ENCODE results near the gene ACAA1. TPM values are rescaled to one million over a fixed set of nuclear protein-coding genes. Genes with fewer than 3 reads are reported as not detected.

The ACAA1 gene
- total and polyA plus RNA-seq, 9 donors = 27.1 to 50.4 (median 42.7) TPM

DNA sequence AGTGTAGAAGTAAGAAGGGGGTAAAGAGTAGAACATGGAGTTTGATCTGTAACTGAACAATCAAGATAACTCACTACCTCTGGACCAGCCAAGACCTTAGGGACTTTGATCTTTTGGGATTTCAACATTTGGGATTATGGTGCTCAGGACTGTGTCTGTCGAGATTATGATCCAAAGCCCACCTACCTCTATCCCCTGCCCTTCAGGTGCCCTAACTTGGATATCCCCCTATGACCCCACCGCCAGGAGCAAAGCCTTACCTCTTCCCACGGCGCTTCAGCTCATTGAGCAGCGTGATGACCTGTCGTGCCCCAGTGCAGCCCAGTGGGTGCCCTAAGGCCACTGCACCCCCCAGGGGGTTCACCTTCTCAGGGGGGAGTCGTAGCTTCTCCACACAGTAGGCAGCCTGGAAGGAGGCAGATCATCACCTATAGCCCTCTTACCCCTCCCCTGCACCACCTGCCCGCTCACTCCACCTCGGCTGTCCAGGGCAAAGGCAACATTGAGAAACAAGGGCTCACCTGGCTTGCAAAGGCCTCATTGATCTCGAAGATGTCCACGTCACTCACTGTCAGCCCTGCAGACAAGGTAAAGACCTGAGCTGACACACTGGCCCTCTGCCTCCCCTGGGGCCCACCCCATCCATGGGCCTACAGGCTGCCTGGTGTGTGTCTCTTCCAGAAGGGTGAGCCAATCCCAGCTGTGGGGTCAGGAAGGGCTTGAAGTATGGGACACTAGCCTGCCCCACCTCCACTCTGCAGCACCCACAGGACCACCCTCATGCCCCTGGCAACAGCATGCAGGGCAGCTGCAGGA lies 11.4 kb downstream of the ACAA1 start:
- intact Hi-C loops (cut with DNase I) = no loop called here
- 92 to 94% (median 92%) methylated on average over 11 of the region's 11 CpGs for WGBS, 3 donors
- DNase-seq = peak in 1 of 5 donors; percentile 6
- H3K4me3 ChIP-seq = no peak overlapping the region
- no peaks in the 10 kb centered on the region for H3K4me1 ChIP-seq (ENCODE audit: insufficient read depth)
- no peak overlapping the region for H3K27ac ChIP-seq
- H3K36me3 ChIP-seq = no peaks in the 10 kb centered on the region
- no peaks in the 10 kb centered on the region for H3K27me3 ChIP-seq
- TF ChIP-seq POLR2A (IDR thresholded peaks at IDR 0.05) (no peak), EP300 (IDR thresholded peaks at IDR 0.05) (no peak)
- TF ChIP-seq, protein P1, sequence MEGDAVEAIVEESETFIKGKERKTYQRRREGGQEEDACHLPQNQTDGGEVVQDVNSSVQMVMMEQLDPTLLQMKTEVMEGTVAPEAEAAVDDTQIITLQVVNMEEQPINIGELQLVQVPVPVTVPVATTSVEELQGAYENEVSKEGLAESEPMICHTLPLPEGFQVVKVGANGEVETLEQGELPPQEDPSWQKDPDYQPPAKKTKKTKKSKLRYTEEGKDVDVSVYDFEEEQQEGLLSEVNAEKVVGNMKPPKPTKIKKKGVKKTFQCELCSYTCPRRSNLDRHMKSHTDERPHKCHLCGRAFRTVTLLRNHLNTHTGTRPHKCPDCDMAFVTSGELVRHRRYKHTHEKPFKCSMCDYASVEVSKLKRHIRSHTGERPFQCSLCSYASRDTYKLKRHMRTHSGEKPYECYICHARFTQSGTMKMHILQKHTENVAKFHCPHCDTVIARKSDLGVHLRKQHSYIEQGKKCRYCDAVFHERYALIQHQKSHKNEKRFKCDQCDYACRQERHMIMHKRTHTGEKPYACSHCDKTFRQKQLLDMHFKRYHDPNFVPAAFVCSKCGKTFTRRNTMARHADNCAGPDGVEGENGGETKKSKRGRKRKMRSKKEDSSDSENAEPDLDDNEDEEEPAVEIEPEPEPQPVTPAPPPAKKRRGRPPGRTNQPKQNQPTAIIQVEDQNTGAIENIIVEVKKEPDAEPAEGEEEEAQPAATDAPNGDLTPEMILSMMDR (IDR thresholded peaks at IDR 0.05) = no peak
- H3K9me3 ChIP-seq = no peaks in the 10 kb centered on the region

DNA sequence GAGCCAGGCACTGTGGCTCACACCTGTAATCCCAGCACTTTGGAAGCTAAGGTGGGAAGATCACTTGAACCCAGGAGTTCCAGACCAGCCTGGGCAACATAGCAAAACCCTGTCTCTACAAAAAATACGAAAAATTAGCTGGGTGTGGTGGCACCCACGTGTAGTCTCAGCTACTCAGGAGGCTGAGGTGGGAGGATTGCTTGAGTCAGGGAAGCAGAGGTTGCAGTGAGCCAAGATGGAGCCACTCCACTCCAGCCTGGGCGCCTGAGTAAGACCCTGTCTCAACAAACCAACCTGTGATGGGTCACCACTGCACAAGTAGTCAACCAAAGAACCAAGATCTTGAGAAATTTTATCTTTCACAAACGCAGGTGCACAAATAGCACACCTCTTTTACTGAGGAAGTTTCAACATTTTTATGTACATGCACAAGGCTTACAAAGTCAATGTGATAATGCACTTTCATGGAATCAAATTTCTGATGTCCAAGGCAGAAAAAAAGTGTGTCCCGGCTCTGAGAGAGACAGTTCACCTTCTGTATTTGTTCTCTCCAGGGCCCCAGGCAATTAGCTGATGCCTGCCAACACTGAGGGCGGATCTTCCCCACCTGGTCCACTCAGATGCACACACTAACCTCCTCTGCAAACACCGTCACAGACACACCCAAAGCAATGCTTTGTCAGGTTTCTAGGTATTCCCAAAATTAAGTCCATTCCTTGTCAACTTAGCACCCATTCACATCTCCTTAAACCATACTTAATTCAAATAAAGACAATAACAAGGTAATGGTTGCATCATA lies 12.4 kb downstream of the ACAA1 start:
- H3K4me3 ChIP-seq = no peak overlapping the region
- intact Hi-C loops (cut with DNase I) = no loop called here
- no peaks in the 10 kb centered on the region for H3K9me3 ChIP-seq
- TF ChIP-seq, protein P1 (IDR thresholded peaks at IDR 0.05) = no peak
- TF ChIP-seq POLR2A (IDR thresholded peaks at IDR 0.05) = no peak
- TF ChIP-seq EP300 (IDR thresholded peaks at IDR 0.05) = no peak
- no peaks in the 10 kb centered on the region for H3K4me1 ChIP-seq (ENCODE audit: insufficient read depth)
- H3K27me3 ChIP-seq = no peaks in the 10 kb centered on the region
- 75 to 85% (median 76%) methylated on average over 7 of the region's 7 CpGs for WGBS, 3 donors
- no peak overlapping the region for H3K27ac ChIP-seq
- no peaks in the 10 kb centered on the region for H3K36me3 ChIP-seq
- DNase-seq = no peak

DNA sequence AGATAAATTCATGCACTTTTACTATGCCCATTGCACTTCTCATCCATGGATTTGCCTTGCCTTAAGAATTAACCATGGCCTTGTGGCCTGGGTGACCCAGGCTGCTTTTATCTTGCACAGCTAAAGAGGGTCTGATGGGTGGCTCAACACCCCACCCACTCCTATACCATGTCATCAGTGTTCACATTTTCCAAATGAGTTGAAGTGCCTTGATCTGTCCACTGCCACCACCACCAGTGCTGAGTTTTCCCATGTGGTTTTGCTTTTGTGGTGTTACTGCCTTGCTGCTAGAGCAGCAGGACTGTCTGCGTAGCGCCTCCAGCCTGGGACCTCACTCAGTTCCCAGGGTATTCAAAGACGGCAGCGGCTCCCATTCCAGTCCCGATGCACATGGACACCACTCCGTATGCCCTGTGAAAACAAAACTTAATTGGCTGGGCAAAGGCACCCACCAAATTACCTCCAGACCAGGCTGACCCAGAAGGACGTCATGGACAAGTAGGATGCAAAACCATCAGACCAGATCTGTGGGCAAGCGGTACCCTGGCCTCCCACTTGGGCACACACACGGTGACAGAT lies 14.1 kb downstream of the ACAA1 start:
- H3K27ac ChIP-seq = no peak overlapping the region
- peak in 1 of 5 donors; percentile 3 for DNase-seq
- H3K27me3 ChIP-seq = no peaks in the 10 kb centered on the region
- H3K4me1 ChIP-seq (ENCODE audit: insufficient read depth) = no peaks in the 10 kb centered on the region
- no peak overlapping the region for H3K4me3 ChIP-seq
- intact Hi-C loops (cut with DNase I) = no loop called here
- TF ChIP-seq POLR2A (IDR thresholded peaks at IDR 0.05) (no peak), EP300 (IDR thresholded peaks at IDR 0.05) (no peak)
- TF ChIP-seq, protein P1 (IDR thresholded peaks at IDR 0.05) = no peak
- 85 to 90% (median 85%) methylated on average over 9 of the region's 9 CpGs for WGBS, 3 donors
- H3K36me3 ChIP-seq = no peaks in the 10 kb centered on the region
- no peaks in the 10 kb centered on the region for H3K9me3 ChIP-seq

DNA sequence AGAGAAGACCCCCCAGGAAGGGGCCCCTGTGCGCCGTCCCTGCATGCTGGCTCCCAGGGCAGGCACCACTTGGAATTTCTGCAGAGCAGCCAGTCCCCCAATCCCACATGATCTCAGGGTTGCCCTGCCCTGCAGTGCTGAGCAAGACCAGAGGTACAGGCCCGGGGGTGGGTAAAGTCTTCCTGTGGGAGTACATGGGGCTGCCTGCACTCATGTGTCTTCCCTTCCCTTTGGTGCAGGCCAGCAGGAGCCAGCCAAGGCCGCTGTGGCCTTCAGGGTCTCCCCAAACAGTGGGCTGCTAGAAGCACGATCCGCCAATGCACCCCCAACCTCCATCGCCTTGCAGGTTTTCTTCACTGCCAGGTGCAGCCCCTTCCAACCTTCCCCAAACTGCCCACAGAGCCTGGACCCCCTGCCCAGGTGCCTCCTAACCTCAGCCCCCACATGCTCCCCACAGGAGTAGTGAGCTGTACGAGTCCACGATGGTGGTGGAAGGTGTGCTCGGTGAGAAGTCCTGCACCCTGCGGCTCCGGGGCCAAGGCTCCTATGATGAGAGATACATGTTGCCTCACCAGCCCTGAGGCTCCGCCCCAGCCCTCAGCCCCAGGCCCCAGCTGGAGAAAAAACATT lies 15.0 kb downstream of the ACAA1 start:
- Histone ChIP-seq H3K27ac (no peak overlapping the region), H3K27me3 (no peaks in the 10 kb centered on the region), H3K9me3 (no peaks in the 10 kb centered on the region), H3K36me3 (no peaks in the 10 kb centered on the region), H3K4me1 (ENCODE audit: insufficient read depth) (no peaks in the 10 kb centered on the region), H3K4me3 (no peak overlapping the region)
- intact Hi-C loops (cut with DNase I) = no loop called here
- 76 to 83% (median 81%) methylated on average over 13 of the region's 13 CpGs for WGBS, 3 donors
- DNase-seq = peak in 2 of 5 donors; percentile 10 to 11
- TF ChIP-seq, protein P1 (IDR thresholded peaks at IDR 0.05) = no peak
- no peak for TF ChIP-seq POLR2A (IDR thresholded peaks at IDR 0.05)
- TF ChIP-seq EP300 (IDR thresholded peaks at IDR 0.05) = no peak

Measured in ovary (tissue), 9 donors.